ENCODE measurements around the gene FXR2. TPM values are rescaled to one million over a fixed set of nuclear protein-coding genes. Genes with fewer than 3 reads are reported as not detected.
A peak's percentile ranks its signal among the peaks of the same experiment; 100 is the strongest.

Gene FXR2
- total RNA-seq, 1 experiment from 2014 or later, result 36.4 TPM

GRCh38 chr17:7652388-7653356, 38.0 kb upstream of the FXR2 start:
- peaks cover 20% of the 10 kb centered on the region for H3K23me2 ChIP-seq (ENCODE audit: insufficient read length, low read depth, low read length, poor library complexity, severe bottlenecking)
- Mint-ChIP-seq H3K27ac (no peak overlapping the region), H3K4me3 (peak overlapping the region; percentile 69 to 91), H3K9me3 (peaks cover 0 to 3% of the 10 kb centered on the region in 2 experiments; a peak in 1 of 5 replicates), H3K36me3 (ENCODE audit: insufficient read depth in 1 of 3, low read depth in 3 of 3) (peaks cover 7 to 29% (median 10%) of the 10 kb centered on the region in 3 experiments; a peak in 6 of 7 replicates), H3K4me1 (peaks cover 38 to 56% of the 10 kb centered on the region in 2 experiments), H3K27me3 (ENCODE audit: low read depth) (peaks cover 63% of the 10 kb centered on the region)
- peaks cover 5% of the 10 kb centered on the region for H3K27me3 ChIP-seq (ENCODE audit: insufficient read depth, low read length)
- no peak overlapping the region for H2BK20ac ChIP-seq (ENCODE audit: low read depth, low read length, poor library complexity, severe bottlenecking)
- no peaks in the 10 kb centered on the region for H3K9me3 ChIP-seq (ENCODE audit: control insufficient read depth, low read depth, low read length)
- no peak overlapping the region for H2BK120ac ChIP-seq (ENCODE audit: low read depth, low read length, poor library complexity, severe bottlenecking)
- no peak overlapping the region for H3K27ac ChIP-seq (ENCODE audit: insufficient read length, low read depth, low read length)
- H3K23ac ChIP-seq (ENCODE audit: insufficient read length, low read depth, low read length), result no peak overlapping the region
- no peak overlapping the region for H4K5ac ChIP-seq (ENCODE audit: insufficient read length, low read depth, low read length)
- no peak overlapping the region for H4K91ac ChIP-seq (ENCODE audit: insufficient read length, low read depth, low read length)
- H3K9ac ChIP-seq (ENCODE audit: extremely low read depth, insufficient read length, low read length), result no peak overlapping the region
- H2BK12ac ChIP-seq (ENCODE audit: insufficient read length, low read depth, low read length), result no peak overlapping the region
- no peak overlapping the region for H3K4ac ChIP-seq (ENCODE audit: low read depth, low read length)
- H3K18ac ChIP-seq (ENCODE audit: insufficient read length, low read depth, low read length), result no peak overlapping the region
- no peak for TF ChIP-seq CTCF (conservative IDR thresholded peaks at IDR 0.05)
- peak overlapping the region; percentile 82 for H3K4me2 ChIP-seq (ENCODE audit: insufficient read depth, insufficient read length, low read length)
- DNase-seq, result no peak
- H3K79me2 ChIP-seq (ENCODE audit: insufficient read depth, low read length), result no peaks in the 10 kb centered on the region
- H3K4me1 ChIP-seq (ENCODE audit: insufficient read depth, low read length), result peaks cover 3% of the 10 kb centered on the region; the same call in 1 of the 2 replicates
- H2BK5ac ChIP-seq (ENCODE audit: insufficient read length, low read length), result no peak overlapping the region
- H3K79me1 ChIP-seq (ENCODE audit: insufficient read depth, low read depth, low read length, poor library complexity, severe bottlenecking), result no peaks in the 10 kb centered on the region
- no peaks in the 10 kb centered on the region for H4K20me1 ChIP-seq (ENCODE audit: control insufficient read depth, insufficient read depth, insufficient read length)
- H2AK5ac ChIP-seq (ENCODE audit: insufficient read length, low read length), result no peak overlapping the region
- H4K8ac ChIP-seq (replicated peaks; ENCODE audit: insufficient read length, low read depth, low read length), result no peak overlapping the region
- H3K56ac ChIP-seq (ENCODE audit: insufficient read length, low read depth, low read length), result no peak overlapping the region
- H2AFZ ChIP-seq (ENCODE audit: low read length), result no peak overlapping the region
- H2BK15ac ChIP-seq (ENCODE audit: low read depth, low read length), result no peak overlapping the region
- H3K14ac ChIP-seq (ENCODE audit: insufficient read depth, low read length), result no peak overlapping the region
- WGBS (ENCODE audit: extremely low coverage, insufficient read length, low lambda C conversion rate), result no CpG with 5 or more reads among the region's 12 CpGs
- H3T11ph ChIP-seq (ENCODE audit: low read length), result no peak overlapping the region

All from H9 (cell line).